HepG2 (cell line): ENCODE data around the gene DCAKD. TPM values are rescaled to one million over a fixed set of nuclear protein-coding genes. Genes with fewer than 3 reads are reported as not detected.
A peak's percentile ranks its signal among the peaks of the same experiment; 100 is the strongest.
"Not testable (repeated sequence)": the region's sequence is repeated elsewhere in the genome, so short reads cannot be mapped to it uniquely, and the experiment has no call there.

Experiments used
- ATAC-seq: fragments of 200-7000 bp; cut with Tn5 transposase; 3 replicates; pipeline ENCODE4 v1.9.1; 2020; ENCODE audit warnings: mild to moderate bottlenecking, moderate library complexity
- BruUV-seq: library from RNA; stranded (reverse); fragments of 400-500 nt; replicated peaks from 2 replicates; lab custom pipeline; 2021; lab: Mats Ljungman, UMichigan
- CTCF ChIA-PET: fragments of 300-600 bp; formaldehyde crosslinking; extraction: SDS; loops from one replicate; lab custom pipeline; 2021; ENCODE audit warnings: low total read pairs, inconsistent platforms, low intra/inter-chr PET ratio; lab: Yijun Ruan, JAX
- POLR2A ChIA-PET: fragments of 350-600 bp; sonication (Branson Sonifier 250); formaldehyde crosslinking; loops from one replicate; lab custom pipeline; 2020; ENCODE audit warnings: antibody characterized with exemption, inconsistent platforms; lab: Yijun Ruan, JAX
- DNase-seq: peaks from one replicate; pipeline ENCODE4 v3.0.0-alpha.2; 2015; ENCODE audit warnings: low spot score
- FAIRE-seq: peaks from 3 replicates; lab custom pipeline; 2011; peaks lifted over from hg19 to GRCh38; lab: Jason Lieb, UNC
- H2AFZ ChIP-seq: one replicate; pipeline ENCODE4 v1.6.1; 2011; ENCODE audit warnings: low read length, inconsistent platforms
- H3K27ac ChIP-seq: fragments of 300-600 bp; 3 replicates; pipeline ENCODE4 v1.8.0; 2011; ENCODE audit warnings: mixed run types, mild to moderate bottlenecking, mixed read lengths, low read length, inconsistent platforms; ENCODE audit not compliant: insufficient read depth; ENCODE audit errors: extremely low read length
- H3K27me3 ChIP-seq, 2 experiments: fragments of 200-600 bp in 1 of 2; 2 replicates in 1 of 2; 3 replicates in 1 of 2; pipeline versions ENCODE4 v1.6.0 to v1.8.0; 2011; ENCODE audit warnings: low read length in 2 of 2, mild to moderate bottlenecking in 2 of 2, moderate library complexity in 2 of 2, inconsistent platforms in 1 of 2; ENCODE audit not compliant: insufficient read depth in 2 of 2, control insufficient read depth in 1 of 2
- H3K36me3 ChIP-seq, 2 experiments: fragments of 200-600 bp in 1 of 2; replicated peaks in 1 of 2; 2 replicates in 1 of 2; 3 replicates in 1 of 2; pipeline versions ENCODE4 v1.5.1 to v1.8.0; 2011; ENCODE audit warnings: low read length in 2 of 2, inconsistent platforms in 1 of 2; ENCODE audit not compliant: insufficient read depth in 2 of 2, control insufficient read depth in 1 of 2
- H3K4me1 ChIP-seq: 2 replicates; pipeline ENCODE4 v1.5.1; 2012; ENCODE audit warnings: low read length, inconsistent platforms; ENCODE audit not compliant: insufficient read depth
- H3K4me2 ChIP-seq: 2 replicates; pipeline ENCODE4 v1.6.0; 2011; ENCODE audit warnings: low read depth, low read length, inconsistent platforms
- H3K4me3 ChIP-seq, 3 experiments: fragments of 200-600 bp in 1 of 3; sonication (generic), shearing (Covaris generic) in 1 of 3; replicated peaks in 1 of 3; 2 replicates each; pipeline ENCODE4 v1.5.1; 2011 to 2016; ENCODE audit warnings: low read length in 3 of 3, inconsistent platforms in 2 of 3, low read depth in 2 of 3, mild to moderate bottlenecking in 2 of 3, control low read depth in 1 of 3, mixed read lengths in 1 of 3; ENCODE audit not compliant: insufficient read depth in 1 of 3
- H3K79me2 ChIP-seq: one replicate; pipeline ENCODE4 v1.6.1; 2011; ENCODE audit warnings: low read length, inconsistent platforms; ENCODE audit not compliant: insufficient read depth
- H3K9ac ChIP-seq: 2 replicates; pipeline ENCODE4 v1.6.0; 2011; ENCODE audit warnings: mild to moderate bottlenecking, low read depth, low read length, inconsistent platforms; ENCODE audit not compliant: insufficient read depth
- H3K9me3 ChIP-seq: 2 replicates; pipeline ENCODE4 v1.5.1; 2012; ENCODE audit warnings: mild to moderate bottlenecking, low read length
- H4K20me1 ChIP-seq: 2 replicates; pipeline ENCODE4 v1.6.0; 2011; ENCODE audit warnings: inconsistent platforms, mild to moderate bottlenecking, low read length, moderate library complexity; ENCODE audit not compliant: insufficient read depth
- AGO2 ChIP-seq: fragments of 200-400 bp; formaldehyde crosslinking; optimal IDR thresholded peaks from 2 replicates; pipeline ENCODE3; 2017; ENCODE audit warnings: mild to moderate bottlenecking, low read depth, low read length, moderate library complexity
- ATM ChIP-seq: fragments of 450-650 bp; IDR thresholded peaks from 2 replicates; pipeline ENCODE4 v1.7.1; 2017; ENCODE audit warnings: mild to moderate bottlenecking, borderline replicate concordance
- KLF11 ChIP-seq: IDR thresholded peaks from 2 replicates; pipeline ENCODE4 v1.6.1; 2016; ENCODE audit warnings: missing compliant biosample characterization
- NRL ChIP-seq: sonication (generic); formaldehyde crosslinking; IDR thresholded peaks from 2 replicates; pipeline ENCODE4 v1.5.0; 2020; ENCODE audit warnings: missing genetic modification reagents, mild to moderate bottlenecking, moderate library complexity, borderline replicate concordance
- SALL1 ChIP-seq: sonication (generic); formaldehyde crosslinking; IDR thresholded peaks from 2 replicates; pipeline ENCODE4 v1.8.0; 2022; ENCODE audit warnings: mild to moderate bottlenecking, missing genetic modification reagents
- TAF15 ChIP-seq: fragments of 200-400 bp; formaldehyde crosslinking; IDR thresholded peaks from one replicate; pipeline ENCODE4 v1.6.1; 2018; ENCODE audit warnings: mild to moderate bottlenecking, low read depth, low read length; ENCODE audit not compliant: poor library complexity, severe bottlenecking
- ZBTB20 ChIP-seq: sonication (generic); formaldehyde crosslinking; IDR thresholded peaks from 2 replicates; pipeline ENCODE4 v1.8.1; 2023; ENCODE audit warnings: missing genetic modification reagents, low read depth, mild to moderate bottlenecking, borderline replicate concordance
- ZNF75D ChIP-seq: sonication (generic); formaldehyde crosslinking; IDR thresholded peaks from 2 replicates; pipeline ENCODE4 v1.8.1; 2023; ENCODE audit warnings: missing genetic modification reagents, mild to moderate bottlenecking, borderline replicate concordance
- WGBS: methylation state at CpG from one replicate; pipeline ENCODE4 v1.1.6; 2017; ENCODE audit warnings: low lambda C conversion rate; 5-methylcytosine and 5-hydroxymethylcytosine counted together
- in situ Hi-C: cut with HindIII; loops from 2 replicates; pipeline ENCODE4 v1.10.0; 2017; ENCODE audit warnings: low pct_unique_long_range_greater_than_20kb; ENCODE audit not compliant: extremely low pct_ligation_motif_present
- intact Hi-C: fragments of 100-400 bp; cut with micrococcal nuclease; formaldehyde crosslinking; loops from one replicate; pipeline ENCODE4 v1.10.0; 2022; ENCODE audit not compliant: unreplicated experiment
- polyA plus RNA-seq, 8 experiments: library from polyadenylated mRNA; depleted of rRNA in 3 of 8; stranded (reverse) in 7 of 8; unstranded in 1 of 8; fragments of >200 nt; fragmentation: Illumina TruSeq in 4 of 8; extraction: Trizol in 4 of 8; gene quantifications; 2 replicates each; pipeline versions ENCODE4 v1.2.1 to v1.2.3, GENCODE V29; 2011 to 2016; ENCODE audit warnings: low read depth in 4 of 8, missing spikeins in 1 of 8, mixed read lengths in 1 of 8; ENCODE audit not compliant: insufficient read depth in 1 of 8
- total RNA-seq, 5 experiments: library from RNA; depleted of rRNA; stranded (reverse); fragments of >200 nt; fragmentation: Illumina TruSeq; extraction: Trizol; gene quantifications; 2 replicates each; pipeline ENCODE4 v1.2.3, GENCODE V29; 2016; ENCODE audit warnings: low read depth in 1 of 5
- TF ChIP-seq, protein P1 (sequence below): sonication (generic); formaldehyde crosslinking; IDR thresholded peaks from 2 replicates; pipeline ENCODE4 v1.4.0; 2020; ENCODE audit warnings: missing genetic modification reagents
- TF ChIP-seq, protein P2 (sequence below): IDR thresholded peaks from 2 replicates; pipeline ENCODE4 v1.6.1; 2016

DCAKD gene
- total and polyA plus RNA-seq, 2 of the 13 experiments (the other 11 are each of a cell fraction or from before 2014, with no cell fraction given): 25.9 to 29.2 TPM

DNA sequence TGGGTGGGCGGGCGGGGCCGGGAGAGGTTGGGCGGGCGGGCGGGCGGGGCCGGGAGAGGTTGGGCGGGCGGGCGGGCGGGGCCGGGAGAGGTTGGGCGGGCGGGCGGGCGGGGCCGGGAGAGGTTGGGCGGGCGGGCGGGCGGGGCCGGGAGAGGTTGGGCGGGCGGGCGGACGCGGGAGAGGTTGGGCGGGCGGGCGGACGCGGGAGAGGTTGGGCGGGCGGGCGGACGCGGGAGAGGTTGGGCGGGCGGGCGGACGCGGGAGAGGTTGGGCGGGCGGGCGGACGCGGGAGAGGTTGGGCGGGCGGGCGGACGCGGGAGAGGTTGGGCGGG lies 254 bp upstream of the DCAKD start:
- intact Hi-C loops: loop anchor here (5.0 kb wide), 1 partner anchor 376 kb away; no protein-coding TSS in a partner anchor
- ATAC-seq, H4K20me1 ChIP-seq, FAIRE-seq, BruUV-seq, H3K27ac ChIP-seq, DNase-seq, H2AFZ ChIP-seq, CTCF ChIA-PET, H3K9me3 ChIP-seq, in situ Hi-C loops, H3K36me3 ChIP-seq, H3K27me3 ChIP-seq, H3K4me2 ChIP-seq: not testable (repeated sequence)
- peak overlapping the region in 2 of 3 experiments; percentile 79 to 84; a peak in 3 of 6 replicates for H3K4me3 ChIP-seq
- no CpG with 5 or more reads among the region's 54 CpGs for WGBS
- POLR2A ChIA-PET: interaction anchor here (1.2 to 4.2 kb wide), 2 partner anchors 9 to 14 kb away, joined by 5 to 74 read pairs; partner anchors contain the start of gene NMT1
- TF ChIP-seq AGO2: peak; percentile 13
- 0 out of 2 replicates have a peak overlapping the region, but pooled peaks have one; percentile 90 for H3K9ac ChIP-seq
- peaks cover 54% of the 10 kb centered on the region for H3K4me1 ChIP-seq
- peaks cover 36% of the 10 kb centered on the region for H3K79me2 ChIP-seq

DNA sequence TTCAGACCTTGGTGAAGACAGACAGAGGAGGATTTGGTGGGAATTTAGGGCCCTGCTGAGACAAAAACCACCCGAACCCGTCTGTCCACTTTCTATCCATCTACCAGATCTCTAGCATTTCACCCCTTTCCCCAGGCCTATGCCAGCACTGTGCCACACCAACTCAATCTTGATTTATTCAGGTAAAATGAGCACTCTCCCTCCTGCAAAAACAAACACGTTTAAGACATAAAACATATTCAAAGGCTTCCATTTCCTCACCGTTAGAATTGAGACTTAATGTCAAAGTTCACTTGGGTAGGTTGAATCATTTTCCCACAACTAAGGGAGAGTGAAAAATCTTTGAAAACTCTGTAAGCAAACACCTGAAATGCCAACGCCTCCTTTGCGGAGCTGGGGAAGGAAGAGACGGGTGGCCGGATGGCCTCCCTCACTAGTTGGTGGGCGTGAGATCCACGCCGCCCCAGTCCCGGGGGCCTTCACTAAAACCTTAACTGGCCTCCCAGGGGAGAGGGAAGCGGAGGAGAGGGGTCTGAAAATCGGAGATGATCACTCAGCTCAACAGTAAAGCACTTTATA lies 862 bp downstream of the DCAKD start:
- Histone ChIP-seq H3K4me1 (peaks cover 52% of the 10 kb centered on the region), H3K9me3 (no peaks in the 10 kb centered on the region), H3K4me3 (peak overlapping the region; percentile 76 to 89 (median 78)), H2AFZ (peak overlapping the region; percentile 22), H3K79me2 (peaks cover 40% of the 10 kb centered on the region), H3K4me2 (peak overlapping the region; percentile 91), H3K9ac (peak overlapping the region; percentile 98), H4K20me1 (no peaks in the 10 kb centered on the region), H3K27ac (peak overlapping the region; percentile 94), H3K36me3 (no peaks in the 10 kb centered on the region), H3K27me3 (no peaks in the 10 kb centered on the region; a peak in 1 of 5 replicates)
- under 1% methylated on average over 14 of the region's 14 CpGs for WGBS
- ATAC-seq (peak; percentile 36), FAIRE-seq (peak; percentile 52), DNase-seq (peak; percentile 60)
- in situ Hi-C loops (no loop called here), intact Hi-C loops (loop anchor here (5.0 kb wide), 1 partner anchor 377 kb away; no protein-coding TSS in a partner anchor)
- BruUV-seq: no TSS peak
- ChIA-PET POLR2A (interaction anchor here (0.8 to 4.2 kb wide), 12 partner anchors 10 to 152 kb away, joined by 3 to 74 read pairs (median 5); partner anchors contain the start of genes EFTUD2, HEXIM1, HEXIM2 and NMT1), CTCF (no interaction called here)
- TF ChIP-seq TAF15: no peak
- no peak for TF ChIP-seq NRL
- no peak for TF ChIP-seq SALL1 (CRISPR knock-in tag)
- TF ChIP-seq ZBTB20 (CRISPR knock-in tag): no peak
- TF ChIP-seq KLF11: peak; percentile 47; the same call in 1 of the 2 replicates
- TF ChIP-seq, protein P1, sequence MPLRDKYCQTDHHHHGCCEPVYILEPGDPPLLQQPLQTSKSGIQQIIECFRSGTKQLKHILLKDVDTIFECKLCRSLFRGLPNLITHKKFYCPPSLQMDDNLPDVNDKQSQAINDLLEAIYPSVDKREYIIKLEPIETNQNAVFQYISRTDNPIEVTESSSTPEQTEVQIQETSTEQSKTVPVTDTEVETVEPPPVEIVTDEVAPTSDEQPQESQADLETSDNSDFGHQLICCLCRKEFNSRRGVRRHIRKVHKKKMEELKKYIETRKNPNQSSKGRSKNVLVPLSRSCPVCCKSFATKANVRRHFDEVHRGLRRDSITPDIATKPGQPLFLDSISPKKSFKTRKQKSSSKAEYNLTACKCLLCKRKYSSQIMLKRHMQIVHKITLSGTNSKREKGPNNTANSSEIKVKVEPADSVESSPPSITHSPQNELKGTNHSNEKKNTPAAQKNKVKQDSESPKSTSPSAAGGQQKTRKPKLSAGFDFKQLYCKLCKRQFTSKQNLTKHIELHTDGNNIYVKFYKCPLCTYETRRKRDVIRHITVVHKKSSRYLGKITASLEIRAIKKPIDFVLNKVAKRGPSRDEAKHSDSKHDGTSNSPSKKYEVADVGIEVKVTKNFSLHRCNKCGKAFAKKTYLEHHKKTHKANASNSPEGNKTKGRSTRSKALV (CRISPR knock-in tag): no peak
- TF ChIP-seq, protein P2, sequence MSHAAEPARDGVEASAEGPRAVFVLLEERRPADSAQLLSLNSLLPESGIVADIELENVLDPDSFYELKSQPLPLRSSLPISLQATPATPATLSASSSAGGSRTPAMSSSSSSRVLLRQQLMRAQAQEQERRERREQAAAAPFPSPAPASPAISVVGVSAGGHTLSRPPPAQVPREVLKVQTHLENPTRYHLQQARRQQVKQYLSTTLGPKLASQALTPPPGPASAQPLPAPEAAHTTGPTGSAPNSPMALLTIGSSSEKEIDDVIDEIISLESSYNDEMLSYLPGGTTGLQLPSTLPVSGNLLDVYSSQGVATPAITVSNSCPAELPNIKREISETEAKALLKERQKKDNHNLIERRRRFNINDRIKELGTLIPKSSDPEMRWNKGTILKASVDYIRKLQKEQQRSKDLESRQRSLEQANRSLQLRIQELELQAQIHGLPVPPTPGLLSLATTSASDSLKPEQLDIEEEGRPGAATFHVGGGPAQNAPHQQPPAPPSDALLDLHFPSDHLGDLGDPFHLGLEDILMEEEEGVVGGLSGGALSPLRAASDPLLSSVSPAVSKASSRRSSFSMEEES (CRISPR knock-in tag): 0 out of 2 replicates have a peak, but pooled peaks have one; percentile 5
- no peak for TF ChIP-seq ATM
- 0 out of 2 replicates have a peak, but pooled peaks have one; percentile 41 for TF ChIP-seq ZNF75D (CRISPR knock-in tag)
